ENCODE results near the gene TEX51. TPM values are rescaled to one million over a fixed set of nuclear protein-coding genes. Genes with fewer than 3 reads are reported as not detected.

TEX51 gene
- total RNA-seq, 2 experiments from 2014 or later, result not detected

- Histone ChIP-seq H3K4me1 (ENCODE audit: insufficient read depth, low read length, poor library complexity, severe bottlenecking) (no peaks in the 10 kb centered on the region), H3K4me3 (ENCODE audit: low read depth, low read length, poor library complexity, severe bottlenecking) (no peak overlapping the region), H3K27ac (ENCODE audit: low read depth, low read length, poor library complexity, severe bottlenecking) (no peak overlapping the region), H3K36me3 (ENCODE audit: insufficient read depth, low read length) (no peaks in the 10 kb centered on the region), H3K9me3 (ENCODE audit: low read length) (no peaks in the 10 kb centered on the region), H3K9me2 (ENCODE audit: insufficient read depth, low read length) (no peaks in the 10 kb centered on the region), H3K79me2 (ENCODE audit: insufficient read depth, low read depth, low read length) (no peaks in the 10 kb centered on the region), H4K20me1 (ENCODE audit: insufficient read depth, low read length) (no peaks in the 10 kb centered on the region), H3K4me2 (ENCODE audit: low read length) (no peak overlapping the region), H2AFZ (ENCODE audit: low read length) (no peak overlapping the region)
- no TSS peak for BruUV-seq (replicated peaks)
- intact Hi-C loops (cut with micrococcal nuclease; ENCODE audit: unreplicated experiment), result no loop called here
- ChIA-PET POLR2A (no interaction called here), CTCF (ENCODE audit: unreplicated experiment) (no interaction called here)
- DNase-seq (ENCODE audit: low spot score), result no peak
- no peak for TF ChIP-seq CTCF (conservative IDR thresholded peaks at IDR 0.05; ENCODE audit: low read length)
- TF ChIP-seq EZH2phosphoT487 (IDR thresholded peaks at IDR 0.05; ENCODE audit: borderline replicate concordance, low read depth, low read length), result no peak
These were observed 19.1 kb upstream of the TEX51 start for GRCh38 chr2:126879348-126880298.

GRCh38 chr2:126880324-126880723, 18.4 kb upstream of the TEX51 start:
- no peak overlapping the region for H2AFZ ChIP-seq (ENCODE audit: low read length)

More at GRCh38 chr2:126880324-126880723, 18.4 kb upstream of the TEX51 start:
- Histone ChIP-seq H4K20me1 (ENCODE audit: insufficient read depth, low read length) (no peaks in the 10 kb centered on the region), H3K4me2 (ENCODE audit: low read length) (no peak overlapping the region), H3K4me1 (ENCODE audit: insufficient read depth, low read length, poor library complexity, severe bottlenecking) (no peaks in the 10 kb centered on the region), H3K27ac (ENCODE audit: low read depth, low read length, poor library complexity, severe bottlenecking) (no peak overlapping the region), H3K4me3 (ENCODE audit: low read depth, low read length, poor library complexity, severe bottlenecking) (no peak overlapping the region), H3K9me3 (ENCODE audit: low read length) (no peaks in the 10 kb centered on the region), H3K9me2 (ENCODE audit: insufficient read depth, low read length) (no peaks in the 10 kb centered on the region), H3K36me3 (ENCODE audit: insufficient read depth, low read length) (no peaks in the 10 kb centered on the region), H3K79me2 (ENCODE audit: insufficient read depth, low read depth, low read length) (no peaks in the 10 kb centered on the region)
- CTCF ChIA-PET (ENCODE audit: unreplicated experiment), result no interaction called here
- DNase-seq (ENCODE audit: low spot score), result no peak
- TF ChIP-seq EZH2phosphoT487 (IDR thresholded peaks at IDR 0.05; ENCODE audit: borderline replicate concordance, low read depth, low read length), result no peak
- TF ChIP-seq CTCF (conservative IDR thresholded peaks at IDR 0.05; ENCODE audit: low read length), result no peak
- POLR2A ChIA-PET, result no interaction called here
- no TSS peak for BruUV-seq (replicated peaks)
- intact Hi-C loops (cut with micrococcal nuclease; ENCODE audit: unreplicated experiment), result no loop called here

Data from OCI-LY7 (cell line).